Measurements from ENCODE around the gene RAB36. TPM values are rescaled to one million over a fixed set of nuclear protein-coding genes. Genes with fewer than 3 reads are reported as not detected.

RAB36 gene, protein sequence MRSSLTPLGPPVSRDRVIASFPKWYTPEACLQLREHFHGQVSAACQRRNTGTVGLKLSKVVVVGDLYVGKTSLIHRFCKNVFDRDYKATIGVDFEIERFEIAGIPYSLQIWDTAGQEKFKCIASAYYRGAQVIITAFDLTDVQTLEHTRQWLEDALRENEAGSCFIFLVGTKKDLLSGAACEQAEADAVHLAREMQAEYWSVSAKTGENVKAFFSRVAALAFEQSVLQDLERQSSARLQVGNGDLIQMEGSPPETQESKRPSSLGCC
- 2.0 TPM for total RNA-seq (ENCODE audit: unreplicated experiment)
- long read RNA-seq, result 0 reads

DNA sequence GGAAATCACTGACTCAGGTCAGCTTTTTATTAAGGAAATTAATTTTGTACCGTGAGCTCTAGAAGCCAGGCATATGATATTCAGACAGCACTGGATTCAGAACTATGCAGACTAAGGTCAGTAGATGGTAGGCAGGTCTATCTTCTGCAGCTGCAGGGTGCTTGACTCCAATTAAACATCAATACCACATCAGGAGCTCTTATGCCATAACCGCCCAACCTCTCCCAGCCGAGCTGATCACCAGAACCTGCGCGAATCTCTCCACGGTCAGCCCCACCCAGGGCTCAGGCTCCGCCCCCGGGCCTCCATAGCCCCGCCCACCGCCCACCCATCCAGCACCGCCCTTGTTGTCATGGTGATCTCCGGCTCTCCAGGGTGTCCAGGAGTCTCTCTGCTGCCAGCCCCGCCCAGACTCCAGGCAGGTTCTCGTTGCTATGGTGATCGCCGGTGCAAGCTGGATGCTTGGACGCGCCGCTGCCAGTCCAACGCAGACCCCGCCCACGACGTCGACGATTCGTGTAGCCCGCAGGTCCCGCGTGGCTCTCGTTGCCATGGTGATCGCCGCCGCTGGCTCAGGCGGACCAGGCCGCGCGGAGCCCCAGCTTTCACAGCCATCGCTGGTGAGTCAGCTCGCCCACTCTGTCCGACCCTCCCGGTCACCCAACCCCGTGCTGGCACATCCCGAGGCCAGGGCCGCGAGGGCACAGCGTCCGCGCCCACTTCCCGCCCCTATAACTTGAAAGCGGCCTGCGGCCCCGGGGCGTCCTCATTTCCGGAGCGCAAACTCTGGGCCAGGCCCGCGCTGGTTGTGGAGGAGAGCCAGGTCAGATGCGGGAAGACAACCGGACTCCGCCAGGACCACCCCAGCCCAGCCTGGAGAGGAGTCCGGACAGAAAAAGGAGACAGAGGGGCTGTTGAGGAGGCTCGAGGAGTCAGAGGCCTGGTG lies at the start of gene RAB36:
RAB36 (plus strand) TSS at position 546 of the 946 bp plus-strand sequence. CDS start 1,140 bp downstream, outside the sequence.
- Mint-ChIP-seq H3K9me3 (ENCODE audit: unreplicated experiment) (peaks cover 2% of the 10 kb centered on the region), H3K4me3 (ENCODE audit: unreplicated experiment) (peak within 1 kb of the TSS; percentile 80), H3K27ac (ENCODE audit: unreplicated experiment) (no peak within 1 kb of the TSS), H3K4me1 (ENCODE audit: low read depth, unreplicated experiment) (peaks cover 25% of the 10 kb centered on the region), H3K27me3 (ENCODE audit: unreplicated experiment) (peaks cover 6% of the 10 kb centered on the region), H3K36me3 (ENCODE audit: unreplicated experiment) (no peaks in the 10 kb centered on the region)
- TF ChIP-seq, protein P1, sequence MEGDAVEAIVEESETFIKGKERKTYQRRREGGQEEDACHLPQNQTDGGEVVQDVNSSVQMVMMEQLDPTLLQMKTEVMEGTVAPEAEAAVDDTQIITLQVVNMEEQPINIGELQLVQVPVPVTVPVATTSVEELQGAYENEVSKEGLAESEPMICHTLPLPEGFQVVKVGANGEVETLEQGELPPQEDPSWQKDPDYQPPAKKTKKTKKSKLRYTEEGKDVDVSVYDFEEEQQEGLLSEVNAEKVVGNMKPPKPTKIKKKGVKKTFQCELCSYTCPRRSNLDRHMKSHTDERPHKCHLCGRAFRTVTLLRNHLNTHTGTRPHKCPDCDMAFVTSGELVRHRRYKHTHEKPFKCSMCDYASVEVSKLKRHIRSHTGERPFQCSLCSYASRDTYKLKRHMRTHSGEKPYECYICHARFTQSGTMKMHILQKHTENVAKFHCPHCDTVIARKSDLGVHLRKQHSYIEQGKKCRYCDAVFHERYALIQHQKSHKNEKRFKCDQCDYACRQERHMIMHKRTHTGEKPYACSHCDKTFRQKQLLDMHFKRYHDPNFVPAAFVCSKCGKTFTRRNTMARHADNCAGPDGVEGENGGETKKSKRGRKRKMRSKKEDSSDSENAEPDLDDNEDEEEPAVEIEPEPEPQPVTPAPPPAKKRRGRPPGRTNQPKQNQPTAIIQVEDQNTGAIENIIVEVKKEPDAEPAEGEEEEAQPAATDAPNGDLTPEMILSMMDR (IDR thresholded peaks at IDR 0.05; ENCODE audit: partially characterized antibody, unreplicated experiment), result no peak
- peak; percentile 100 for DNase-seq

DNA sequence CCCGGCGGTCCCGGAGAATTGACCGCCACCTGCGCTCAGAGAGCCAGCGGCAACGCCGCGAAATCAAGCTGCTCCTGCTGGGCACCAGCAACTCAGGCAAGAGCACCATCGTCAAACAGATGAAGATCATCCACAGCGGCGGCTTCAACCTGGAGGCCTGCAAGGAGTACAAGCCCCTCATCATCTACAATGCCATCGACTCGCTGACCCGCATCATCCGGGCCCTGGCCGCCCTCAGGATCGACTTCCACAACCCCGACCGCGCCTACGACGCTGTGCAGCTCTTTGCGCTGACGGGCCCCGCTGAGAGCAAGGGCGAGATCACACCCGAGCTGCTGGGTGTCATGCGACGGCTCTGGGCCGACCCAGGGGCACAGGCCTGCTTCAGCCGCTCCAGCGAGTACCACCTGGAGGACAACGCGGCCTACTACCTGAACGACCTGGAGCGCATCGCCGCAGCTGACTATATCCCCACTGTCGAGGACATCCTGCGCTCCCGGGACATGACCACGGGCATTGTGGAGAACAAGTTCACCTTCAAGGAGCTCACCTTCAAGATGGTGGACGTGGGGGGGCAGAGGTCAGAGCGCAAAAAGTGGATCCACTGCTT lies 49.4 kb upstream of the RAB36 start:
- Mint-ChIP-seq H3K27ac (ENCODE audit: unreplicated experiment) (no peak overlapping the region), H3K4me1 (ENCODE audit: low read depth, unreplicated experiment) (peaks cover 12% of the 10 kb centered on the region), H3K9me3 (ENCODE audit: unreplicated experiment) (peaks cover 8% of the 10 kb centered on the region), H3K27me3 (ENCODE audit: unreplicated experiment) (peaks cover 15% of the 10 kb centered on the region), H3K36me3 (ENCODE audit: unreplicated experiment) (no peaks in the 10 kb centered on the region), H3K4me3 (ENCODE audit: unreplicated experiment) (no peak overlapping the region)
- no peak for DNase-seq
- TF ChIP-seq, protein P1 (IDR thresholded peaks at IDR 0.05; ENCODE audit: partially characterized antibody, unreplicated experiment), result no peak

DNA sequence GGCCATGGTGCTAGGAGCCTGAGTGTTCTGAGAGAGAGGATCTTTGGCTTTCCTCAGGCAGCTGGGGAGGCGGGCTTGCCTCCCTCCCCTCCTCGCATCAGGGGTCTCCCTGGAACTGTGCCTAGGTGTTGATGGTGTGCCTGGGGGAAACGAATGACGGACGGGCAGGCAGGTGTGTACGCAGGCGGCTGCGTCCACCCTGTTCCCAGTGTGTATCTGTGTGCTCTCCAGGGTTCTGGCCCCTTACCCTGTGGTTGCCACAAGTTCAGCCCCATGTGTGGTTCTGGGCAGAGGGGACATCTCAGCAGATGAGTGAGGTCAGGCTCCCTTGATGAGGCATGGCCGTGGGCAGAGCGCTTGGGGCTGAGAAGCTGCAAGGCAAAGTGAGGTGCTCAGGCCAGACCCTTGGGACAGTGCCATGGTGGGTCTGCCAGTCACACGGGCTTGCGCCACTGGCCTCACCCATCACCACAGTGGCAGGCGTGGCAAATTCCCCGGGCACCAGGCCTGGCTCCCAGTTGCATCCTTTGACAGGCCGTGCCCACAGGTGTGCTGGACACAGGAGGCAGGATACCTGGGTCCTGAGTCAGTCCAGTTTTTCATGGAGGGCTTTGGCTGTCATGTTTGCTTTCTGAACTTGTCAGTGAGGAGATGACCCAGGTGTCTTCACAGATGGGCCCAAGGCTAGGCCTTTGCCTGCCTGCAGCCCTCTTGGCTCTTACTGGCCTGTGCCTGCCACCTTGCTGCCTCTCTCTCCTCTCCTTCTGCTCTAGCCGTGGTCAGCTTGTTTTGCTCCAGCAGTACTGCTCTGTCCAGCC lies 47.7 kb upstream of the RAB36 start:
- DNase-seq, result no peak
- peaks cover 8% of the 10 kb centered on the region for H3K9me3 Mint-ChIP-seq (ENCODE audit: unreplicated experiment)
- no peak overlapping the region for H3K4me3 Mint-ChIP-seq (ENCODE audit: unreplicated experiment)
- no peak overlapping the region for H3K27ac Mint-ChIP-seq (ENCODE audit: unreplicated experiment)
- TF ChIP-seq, protein P1 (IDR thresholded peaks at IDR 0.05; ENCODE audit: partially characterized antibody, unreplicated experiment), result no peak
- H3K4me1 Mint-ChIP-seq (ENCODE audit: low read depth, unreplicated experiment), result peaks cover 12% of the 10 kb centered on the region
- H3K27me3 Mint-ChIP-seq (ENCODE audit: unreplicated experiment), result peaks cover 17% of the 10 kb centered on the region
- H3K36me3 Mint-ChIP-seq (ENCODE audit: unreplicated experiment), result no peaks in the 10 kb centered on the region

DNA sequence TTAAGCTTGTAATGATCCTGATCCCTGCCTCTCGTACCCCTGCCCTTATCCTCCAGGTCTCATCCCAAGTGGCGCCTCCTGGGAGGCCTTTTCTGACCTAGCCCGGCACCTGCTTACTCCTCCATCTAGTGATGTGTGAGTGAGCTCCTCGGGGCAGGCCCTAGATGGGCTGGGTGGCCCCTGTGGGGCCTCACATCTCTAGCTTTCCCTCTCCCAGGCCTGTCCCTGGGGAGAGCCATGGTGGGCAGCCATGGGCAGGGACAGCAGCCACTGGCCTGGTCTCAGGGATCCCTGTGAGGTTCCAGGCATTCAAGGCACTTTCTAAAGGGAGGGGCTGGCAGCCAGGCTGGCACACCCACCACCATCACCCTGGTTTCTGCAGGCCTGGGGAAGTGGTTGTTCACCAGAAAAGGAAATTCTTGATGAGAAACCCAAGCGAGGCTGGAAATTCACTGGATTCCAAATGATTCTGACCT lies 47.0 kb upstream of the RAB36 start:
- TF ChIP-seq, protein P1 (IDR thresholded peaks at IDR 0.05; ENCODE audit: partially characterized antibody, unreplicated experiment), result no peak
- no peak overlapping the region for H3K4me3 Mint-ChIP-seq (ENCODE audit: unreplicated experiment)
- peaks cover 14% of the 10 kb centered on the region for H3K4me1 Mint-ChIP-seq (ENCODE audit: low read depth, unreplicated experiment)
- no peaks in the 10 kb centered on the region for H3K36me3 Mint-ChIP-seq (ENCODE audit: unreplicated experiment)
- DNase-seq, result no peak
- peaks cover 16% of the 10 kb centered on the region for H3K27me3 Mint-ChIP-seq (ENCODE audit: unreplicated experiment)
- no peak overlapping the region for H3K27ac Mint-ChIP-seq (ENCODE audit: unreplicated experiment)
- peaks cover 7% of the 10 kb centered on the region for H3K9me3 Mint-ChIP-seq (ENCODE audit: unreplicated experiment)

Measured in glutamatergic neuron (in vitro differentiated cells).